GM18511 (cell line): ENCODE measurements around the gene OR52E8.

ENCODE experiments used
- ATAC-seq: cut with Tn5 transposase; IDR thresholded peaks from one replicate; pipeline ENCODE4 v1.9.1; 2021; ENCODE audit warnings: mild to moderate bottlenecking, moderate library complexity; ENCODE audit not compliant: unreplicated experiment

Gene OR52E8

GRCh38 chr11:5857590-5857989, at the start of gene OR52E8:
TSS of gene OR52E8 (minus strand) at chr11:5857690. CDS start at chr11:5857690, 0 bp downstream.
- no peak for ATAC-seq

GRCh38 chr11:5899534-5899933, 42.0 kb upstream of the OR52E8 start:
- ATAC-seq, result no peak

- ATAC-seq, result no peak
Observed at GRCh38 chr11:5892908-5893307, 35.4 kb upstream of the OR52E8 start, which contains the start of gene OR52E5. TSS of gene OR52E5 (plus strand) at chr11:5893208. CDS start at chr11:5900777, 7,569 bp downstream.

GRCh38 chr11:5891216-5891800, 33.8 kb upstream of the OR52E8 start:
- no peak for ATAC-seq

GRCh38 chr11:5887661-5888060, 30.2 kb upstream of the OR52E8 start:
- no peak for ATAC-seq

- ATAC-seq, result no peak
Observed at GRCh38 chr11:5887172-5887571, 29.7 kb upstream of the OR52E8 start.

- no peak for ATAC-seq
Observed at GRCh38 chr11:5881756-5882155, 24.3 kb upstream of the OR52E8 start.

GRCh38 chr11:5880329-5880728, 22.8 kb upstream of the OR52E8 start, which contains the start of gene OR52E4:
TSS of gene OR52E4 (plus strand) at chr11:5880629. CDS start at chr11:5884293, 3,664 bp downstream.
- no peak for ATAC-seq

- ATAC-seq, result no peak
Observed at GRCh38 chr11:5878564-5878963, 21.1 kb upstream of the OR52E8 start.

GRCh38 chr11:5865826-5866225, 8.3 kb upstream of the OR52E8 start:
- no peak for ATAC-seq

GRCh38 chr11:5851002-5851401, 6.5 kb downstream of the OR52E8 start:
- no peak for ATAC-seq

GRCh38 chr11:5847711-5848110, 9.8 kb downstream of the OR52E8 start:
- ATAC-seq, result no peak

- ATAC-seq, result no peak
Observed at GRCh38 chr11:5846701-5847100, 10.8 kb downstream of the OR52E8 start.

GRCh38 chr11:5841797-5842196, 15.7 kb downstream of the OR52E8 start, which contains the start of gene OR52E6:
TSS of gene OR52E6 (minus strand) at chr11:5841897. CDS start at chr11:5841897, 0 bp downstream.
- no peak for ATAC-seq

- no peak for ATAC-seq
Observed at GRCh38 chr11:5837695-5838094, 19.8 kb downstream of the OR52E8 start.

GRCh38 chr11:5833446-5833845, 24.0 kb downstream of the OR52E8 start:
- no peak for ATAC-seq

GRCh38 chr11:5831196-5831829, 26.2 kb downstream of the OR52E8 start:
- no peak for ATAC-seq

- ATAC-seq, result peak; percentile 65
Observed at GRCh38 chr11:5818245-5818886, 39.1 kb downstream of the OR52E8 start.

GRCh38 chr11:5815534-5815933, 42.0 kb downstream of the OR52E8 start:
- peak; percentile 54 for ATAC-seq

- ATAC-seq, result no peak
Observed at GRCh38 chr11:5809905-5810795, 47.3 kb downstream of the OR52E8 start.

- peak; percentile 42 for ATAC-seq
Observed at GRCh38 chr11:5809122-5809519, 48.4 kb downstream of the OR52E8 start.
